ENCODE results near the gene DNAH2.

DNA sequence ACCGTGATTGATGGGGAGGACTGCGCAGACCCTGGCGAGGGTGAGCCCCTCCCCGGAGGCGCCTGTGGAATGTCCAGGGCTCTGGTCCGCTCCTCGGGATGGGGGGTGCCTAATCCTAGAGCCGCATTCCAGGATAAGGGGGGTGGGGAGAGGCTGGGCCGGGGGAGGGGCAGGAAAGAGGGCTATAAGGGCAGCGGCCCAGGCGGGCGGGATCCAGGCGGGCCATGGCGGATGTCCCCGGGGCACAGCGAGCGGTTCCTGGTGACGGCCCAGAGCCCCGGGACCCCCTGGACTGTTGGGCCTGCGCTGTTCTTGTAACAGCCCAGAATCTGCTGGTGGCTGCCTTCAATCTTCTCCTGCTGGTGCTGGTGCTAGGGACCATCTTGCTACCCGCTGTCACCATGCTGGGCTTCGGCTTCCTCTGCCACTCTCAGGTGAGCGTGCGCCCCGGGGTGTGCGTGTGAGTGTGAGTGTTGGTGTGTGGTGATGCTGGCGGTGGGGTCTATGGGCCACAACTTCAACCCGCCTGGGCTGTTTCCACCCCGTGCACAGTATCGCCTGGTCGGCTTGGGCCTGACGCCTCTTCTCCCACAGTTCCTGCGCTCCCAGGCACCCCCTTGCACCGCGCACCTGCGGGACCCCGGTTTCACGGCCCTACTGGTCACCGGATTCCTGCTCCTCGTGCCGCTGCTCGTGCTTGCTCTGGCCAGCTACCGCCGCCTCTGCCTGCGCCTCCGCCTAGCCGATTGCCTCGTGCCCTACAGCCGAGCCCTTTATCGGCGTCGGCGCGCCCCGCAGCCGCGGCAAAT is 137.5 kb downstream of the DNAH2 start, which contains the start of gene TMEM88:
- TF ChIP-seq, protein P1, sequence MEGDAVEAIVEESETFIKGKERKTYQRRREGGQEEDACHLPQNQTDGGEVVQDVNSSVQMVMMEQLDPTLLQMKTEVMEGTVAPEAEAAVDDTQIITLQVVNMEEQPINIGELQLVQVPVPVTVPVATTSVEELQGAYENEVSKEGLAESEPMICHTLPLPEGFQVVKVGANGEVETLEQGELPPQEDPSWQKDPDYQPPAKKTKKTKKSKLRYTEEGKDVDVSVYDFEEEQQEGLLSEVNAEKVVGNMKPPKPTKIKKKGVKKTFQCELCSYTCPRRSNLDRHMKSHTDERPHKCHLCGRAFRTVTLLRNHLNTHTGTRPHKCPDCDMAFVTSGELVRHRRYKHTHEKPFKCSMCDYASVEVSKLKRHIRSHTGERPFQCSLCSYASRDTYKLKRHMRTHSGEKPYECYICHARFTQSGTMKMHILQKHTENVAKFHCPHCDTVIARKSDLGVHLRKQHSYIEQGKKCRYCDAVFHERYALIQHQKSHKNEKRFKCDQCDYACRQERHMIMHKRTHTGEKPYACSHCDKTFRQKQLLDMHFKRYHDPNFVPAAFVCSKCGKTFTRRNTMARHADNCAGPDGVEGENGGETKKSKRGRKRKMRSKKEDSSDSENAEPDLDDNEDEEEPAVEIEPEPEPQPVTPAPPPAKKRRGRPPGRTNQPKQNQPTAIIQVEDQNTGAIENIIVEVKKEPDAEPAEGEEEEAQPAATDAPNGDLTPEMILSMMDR (IDR thresholded peaks at IDR 0.05; ENCODE audit: low read length) = no peak
- no peak for TF ChIP-seq EZH2 (IDR thresholded peaks at IDR 0.05; ENCODE audit: borderline replicate concordance, low read length)
